Astrocyte of the cerebellum (primary cell): ENCODE data around the gene HSDL2.
"Not testable (repeated sequence)": the region's sequence is repeated elsewhere in the genome, so short reads cannot be mapped to it uniquely, and the experiment has no call there.

ENCODE experiments used
- DNase-seq: peaks from one replicate; pipeline ENCODE4 v3.0.0-alpha.2; 2011; ENCODE audit warnings: low read depth
- H3K4me3 ChIP-seq: 2 replicates; pipeline ENCODE4 v1.5.1; 2011; ENCODE audit warnings: mild to moderate bottlenecking, low read depth, low read length, moderate library complexity
- in situ Hi-C: cut with HindIII; loops from 2 replicates; pipeline ENCODE4 v1.10.0; 2017; ENCODE audit warnings: low sequenced_read_pairs
- TF ChIP-seq, protein P1 (sequence below): IDR thresholded peaks from 2 replicates; pipeline ENCODE4 v1.5.1; 2012; ENCODE audit warnings: low read length, low read depth, moderate library complexity, mild to moderate bottlenecking; ENCODE audit errors: missing control alignments

The HSDL2 gene

GRCh38 chr9:112408819-112409218, 28.9 kb downstream of the HSDL2 start:
- H3K4me3 ChIP-seq = no peak overlapping the region
- in situ Hi-C loops = no loop called here
- TF ChIP-seq, protein P1, sequence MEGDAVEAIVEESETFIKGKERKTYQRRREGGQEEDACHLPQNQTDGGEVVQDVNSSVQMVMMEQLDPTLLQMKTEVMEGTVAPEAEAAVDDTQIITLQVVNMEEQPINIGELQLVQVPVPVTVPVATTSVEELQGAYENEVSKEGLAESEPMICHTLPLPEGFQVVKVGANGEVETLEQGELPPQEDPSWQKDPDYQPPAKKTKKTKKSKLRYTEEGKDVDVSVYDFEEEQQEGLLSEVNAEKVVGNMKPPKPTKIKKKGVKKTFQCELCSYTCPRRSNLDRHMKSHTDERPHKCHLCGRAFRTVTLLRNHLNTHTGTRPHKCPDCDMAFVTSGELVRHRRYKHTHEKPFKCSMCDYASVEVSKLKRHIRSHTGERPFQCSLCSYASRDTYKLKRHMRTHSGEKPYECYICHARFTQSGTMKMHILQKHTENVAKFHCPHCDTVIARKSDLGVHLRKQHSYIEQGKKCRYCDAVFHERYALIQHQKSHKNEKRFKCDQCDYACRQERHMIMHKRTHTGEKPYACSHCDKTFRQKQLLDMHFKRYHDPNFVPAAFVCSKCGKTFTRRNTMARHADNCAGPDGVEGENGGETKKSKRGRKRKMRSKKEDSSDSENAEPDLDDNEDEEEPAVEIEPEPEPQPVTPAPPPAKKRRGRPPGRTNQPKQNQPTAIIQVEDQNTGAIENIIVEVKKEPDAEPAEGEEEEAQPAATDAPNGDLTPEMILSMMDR = no peak
- DNase-seq = no peak

DNA sequence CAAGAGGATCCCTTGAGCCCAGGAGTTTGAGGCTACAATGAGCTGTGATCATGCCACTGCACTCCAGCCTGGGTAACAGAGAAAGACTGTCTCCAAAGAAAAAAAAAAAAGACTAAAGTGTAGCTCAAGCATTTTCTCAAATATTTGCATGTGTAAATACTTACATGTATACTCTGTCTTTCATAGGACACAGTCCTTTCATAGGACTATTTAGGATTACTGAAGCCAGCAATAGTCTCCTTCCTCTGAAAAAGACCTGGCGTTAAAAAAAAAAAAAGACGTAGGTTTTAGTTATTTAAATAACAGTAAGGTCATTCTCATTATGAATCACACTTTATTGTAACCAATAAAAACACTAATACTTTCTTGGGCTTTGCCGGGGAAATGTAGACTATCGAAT, 29.9 kb downstream of the HSDL2 start:
- H3K4me3 ChIP-seq = no peak overlapping the region
- no peak for DNase-seq
- in situ Hi-C loops = no loop called here
- TF ChIP-seq, protein P1 = no peak

DNA sequence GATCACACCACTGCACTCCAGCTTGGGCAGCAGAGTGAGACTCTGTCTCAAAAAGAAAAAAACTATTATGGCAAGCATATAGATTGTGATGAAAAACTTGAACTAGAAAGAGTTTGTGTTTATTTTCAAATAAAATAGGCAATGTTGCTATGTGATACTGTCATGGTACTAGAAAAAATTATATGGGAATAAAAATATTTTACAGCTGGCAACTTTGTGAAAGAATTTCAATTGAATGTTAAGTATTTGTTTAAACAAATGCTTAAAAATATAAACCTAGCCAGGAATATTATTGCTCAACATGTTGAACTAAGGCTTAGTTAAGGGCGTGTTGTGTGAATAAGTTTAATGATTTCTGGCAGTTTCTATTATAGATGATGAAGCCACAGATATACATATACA, 31.7 kb downstream of the HSDL2 start:
- TF ChIP-seq, protein P1 = no peak
- in situ Hi-C loops = no loop called here
- no peak overlapping the region for H3K4me3 ChIP-seq
- no peak for DNase-seq

DNA sequence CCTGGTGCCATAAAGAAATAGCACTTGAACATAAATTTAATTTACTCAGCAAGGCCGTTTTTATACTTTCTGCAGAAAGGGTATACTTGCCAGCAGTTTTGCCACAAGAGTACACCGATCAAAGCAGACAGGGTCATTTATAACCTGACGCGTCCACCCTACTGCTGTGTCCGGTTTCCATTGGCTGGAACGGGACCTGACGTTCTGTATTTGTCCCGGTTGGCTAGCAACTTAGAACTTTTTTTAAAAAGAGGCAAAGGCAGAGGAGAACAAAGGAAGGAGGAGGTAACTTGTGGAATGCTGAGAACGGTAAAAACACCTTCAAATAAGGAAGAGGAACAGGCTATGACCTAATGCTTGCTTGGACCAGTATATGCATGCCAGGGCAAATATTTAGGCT, 33.8 kb downstream of the HSDL2 start:
- in situ Hi-C loops, DNase-seq, H3K4me3 ChIP-seq: not testable (repeated sequence)

- TF ChIP-seq, protein P1 = no peak
- H3K4me3 ChIP-seq = no peak overlapping the region
- in situ Hi-C loops = no loop called here
- DNase-seq = no peak
Measured at GRCh38 chr9:112420208-112420607, 40.3 kb downstream of the HSDL2 start.

DNA sequence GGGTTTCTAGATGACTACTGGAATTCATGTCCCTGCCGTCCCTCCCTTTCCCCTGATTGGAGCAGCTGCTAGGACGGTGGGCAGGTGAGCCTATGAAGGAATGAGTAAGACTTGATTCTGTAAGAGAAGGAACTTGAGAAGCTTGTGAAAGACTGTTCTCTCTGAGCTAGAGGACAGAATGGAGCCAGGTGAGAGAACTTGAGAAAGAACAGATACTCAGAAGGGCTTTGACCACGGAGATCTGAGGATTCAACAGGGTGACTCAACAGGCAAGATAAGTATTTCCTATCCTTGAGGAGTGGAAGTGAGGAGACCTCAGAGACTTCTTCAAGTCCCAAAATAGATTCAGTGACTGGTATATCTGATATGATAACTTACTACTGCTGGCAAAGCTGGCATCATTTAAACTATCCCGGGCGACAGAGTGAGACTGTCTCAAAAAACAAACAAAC, 41.9 kb downstream of the HSDL2 start:
- no peak for DNase-seq
- TF ChIP-seq, protein P1 = no peak
- H3K4me3 ChIP-seq = no peak overlapping the region
- in situ Hi-C loops = no loop called here

- TF ChIP-seq, protein P1 = no peak
- in situ Hi-C loops = no loop called here
- H3K4me3 ChIP-seq = no peak overlapping the region
- no peak for DNase-seq
Measured at GRCh38 chr9:112422417-112423148, 42.7 kb downstream of the HSDL2 start.
